Neural cell (in vitro differentiated cells): Measurements from ENCODE around the gene MBD2. TPM values are rescaled to one million over a fixed set of nuclear protein-coding genes. Genes with fewer than 3 reads are reported as not detected.

ENCODE experiments used
- H2AFZ ChIP-seq: fragments of 200-600, 300-800 bp; sonication (generic), shearing (Covaris generic); 2 replicates; pipeline ENCODE4 v1.6.0; 2014; ENCODE audit warnings: low read depth, mild to moderate bottlenecking, antibody characterized with exemption, low read length, moderate library complexity
- H3F3A ChIP-seq: fragments of 200-600 bp; shearing (Covaris generic); 2 replicates; pipeline ENCODE4 v1.6.1; 2016; ENCODE audit warnings: mild to moderate bottlenecking, moderate library complexity, mixed read lengths, antibody characterized with exemption, low read length; ENCODE audit not compliant: insufficient read depth, poor library complexity, severe bottlenecking
- H3K27ac ChIP-seq: fragments of 200-600, 300-800 bp; sonication (generic), shearing (Covaris generic); 2 replicates; pipeline ENCODE4 v1.5.1; 2014; ENCODE audit warnings: mild to moderate bottlenecking, low read length, moderate library complexity
- H3K27me3 ChIP-seq: fragments of 300-800, 200-600 bp; sonication (generic), shearing (Covaris generic); 2 replicates; pipeline ENCODE4 v1.6.0; 2014; ENCODE audit warnings: mild to moderate bottlenecking, low read depth, low read length, moderate library complexity; ENCODE audit not compliant: insufficient read depth
- H3K36me3 ChIP-seq: fragments of 300-800, 200-600 bp; sonication (generic), shearing (Covaris generic); 2 replicates; pipeline ENCODE4 v1.5.1; 2014; ENCODE audit warnings: mild to moderate bottlenecking, antibody characterized with exemption, low read length, moderate library complexity; ENCODE audit not compliant: insufficient read depth
- H3K4me2 ChIP-seq: fragments of 300-800, 200-600 bp; sonication (generic), shearing (Covaris generic); 2 replicates; pipeline ENCODE4 v1.6.0; 2014; ENCODE audit warnings: mild to moderate bottlenecking, low read length
- H3K4me3 ChIP-seq: fragments of 300-800, 200-600 bp; sonication (generic), shearing (Covaris generic); 2 replicates; pipeline ENCODE4 v1.5.1; 2014; ENCODE audit warnings: mild to moderate bottlenecking, low read length, moderate library complexity
- H3K79me2 ChIP-seq: fragments of 200-600 bp; shearing (Covaris generic); replicated peaks from 2 replicates; pipeline ENCODE4 v1.6.0; 2014; ENCODE audit warnings: mild to moderate bottlenecking, low read length, moderate library complexity; ENCODE audit not compliant: insufficient read depth
- H3K9ac ChIP-seq: fragments of 300-800, 200-600 bp; sonication (generic), shearing (Covaris generic); 2 replicates; pipeline ENCODE4 v1.6.1; 2016; ENCODE audit warnings: mild to moderate bottlenecking, low read length, mixed read lengths
- H3K9me2 ChIP-seq: fragments of 200-600 bp; shearing (Covaris generic); 2 replicates; pipeline ENCODE4 v1.6.1; 2016; ENCODE audit warnings: mild to moderate bottlenecking, low read length, mixed read lengths; ENCODE audit not compliant: insufficient read depth
- H3K9me3 ChIP-seq: fragments of 200-600, 300-800 bp; sonication (generic), shearing (Covaris generic); 2 replicates; pipeline ENCODE4 v1.6.1; 2016; ENCODE audit warnings: mild to moderate bottlenecking, mixed run types, low read length, moderate library complexity, mixed read lengths
- H4K20me1 ChIP-seq: fragments of 200-600 bp; shearing (Covaris generic); 2 replicates; pipeline ENCODE4 v1.6.1; 2016; ENCODE audit warnings: mild to moderate bottlenecking, mixed run types; ENCODE audit not compliant: insufficient read depth
- EP300 ChIP-seq: fragments of 450-650 bp; conservative IDR thresholded peaks from 2 replicates; pipeline ENCODE4 v1.6.1; 2014; ENCODE audit warnings: antibody characterized with exemption, mild to moderate bottlenecking, moderate library complexity; ENCODE audit not compliant: poor library complexity, severe bottlenecking
- EZH2 ChIP-seq: fragments of 200-600, 300-800 bp; shearing (Covaris generic), sonication (generic); IDR thresholded peaks from 2 replicates; pipeline ENCODE4 v1.6.1; 2014; ENCODE audit warnings: antibody characterized with exemption, low read length, borderline replicate concordance, mild to moderate bottlenecking; ENCODE audit not compliant: insufficient read depth, poor library complexity, severe bottlenecking
- MXI1 ChIP-seq: fragments of 450-650 bp; conservative IDR thresholded peaks from 2 replicates; pipeline ENCODE4 v1.6.1; 2014; ENCODE audit warnings: antibody characterized with exemption, mild to moderate bottlenecking; ENCODE audit not compliant: poor library complexity, severe bottlenecking
- POLR2AphosphoS5 ChIP-seq: IDR thresholded peaks from 2 replicates; pipeline ENCODE4 v1.6.1; 2012
- RAD21 ChIP-seq: fragments of 450-650 bp; conservative IDR thresholded peaks from 2 replicates; pipeline ENCODE4 v1.6.1; 2014; ENCODE audit warnings: antibody characterized with exemption, mild to moderate bottlenecking, moderate library complexity
- SMC3 ChIP-seq: fragments of 450-650 bp; conservative IDR thresholded peaks from 2 replicates; pipeline ENCODE4 v1.6.1; 2014; ENCODE audit warnings: antibody characterized with exemption, mild to moderate bottlenecking, moderate library complexity; ENCODE audit not compliant: poor library complexity
- TAF1 ChIP-seq: IDR thresholded peaks from 2 replicates; pipeline ENCODE4 v1.6.1; 2012; ENCODE audit warnings: low read depth
- polyA plus RNA-seq: library from polyadenylated mRNA; depleted of rRNA; stranded (reverse); fragments of >200 nt; gene quantifications from 2 replicates; pipeline ENCODE4 v1.2.3, GENCODE V29; 2014
- TF ChIP-seq, protein P1 (sequence below): fragments of 450-650 bp; IDR thresholded peaks from 2 replicates; pipeline ENCODE4 v1.5.1; 2014; ENCODE audit warnings: antibody characterized with exemption, mild to moderate bottlenecking, moderate library complexity; ENCODE audit not compliant: poor library complexity, severe bottlenecking
- TF ChIP-seq, protein P2 (sequence below): IDR thresholded peaks from 2 replicates; pipeline ENCODE4 v1.6.1; 2012; ENCODE audit warnings: borderline replicate concordance

MBD2 gene
- polyA plus RNA-seq, 1 donor from 2014 or later = 16.4 TPM

DNA sequence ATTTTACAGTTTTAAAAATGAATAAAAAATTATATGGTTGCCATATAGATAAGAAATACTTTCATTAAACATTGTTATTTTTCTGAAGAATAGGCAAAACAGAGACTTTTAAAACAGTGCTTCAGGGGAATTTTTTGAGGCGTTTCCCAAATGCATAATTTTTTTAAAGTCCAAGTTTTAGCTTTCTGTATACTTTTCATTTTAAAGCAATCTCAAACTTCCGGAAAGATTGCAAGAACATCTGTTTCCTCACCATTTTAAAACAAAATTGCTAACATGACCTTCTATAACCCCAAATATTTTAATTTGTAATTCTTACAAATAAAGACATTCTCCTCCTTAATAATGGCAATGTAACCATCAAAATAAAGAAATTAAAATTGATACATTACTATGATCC is 15.1 kb upstream of the MBD2 start:
- no peaks in the 10 kb centered on the region for H3K9me2 ChIP-seq
- H3F3A ChIP-seq = no peaks in the 10 kb centered on the region
- H3K9ac ChIP-seq = no peak overlapping the region
- H3K4me3 ChIP-seq = no peak overlapping the region
- H3K9me3 ChIP-seq = no peaks in the 10 kb centered on the region
- H2AFZ ChIP-seq = no peak overlapping the region
- H3K36me3 ChIP-seq = no peaks in the 10 kb centered on the region
- no peaks in the 10 kb centered on the region for H4K20me1 ChIP-seq
- no peaks in the 10 kb centered on the region for H3K79me2 ChIP-seq
- no peaks in the 10 kb centered on the region for H3K27me3 ChIP-seq
- H3K27ac ChIP-seq = no peak overlapping the region
- H3K4me2 ChIP-seq = no peak overlapping the region
- TF ChIP-seq, protein P1, sequence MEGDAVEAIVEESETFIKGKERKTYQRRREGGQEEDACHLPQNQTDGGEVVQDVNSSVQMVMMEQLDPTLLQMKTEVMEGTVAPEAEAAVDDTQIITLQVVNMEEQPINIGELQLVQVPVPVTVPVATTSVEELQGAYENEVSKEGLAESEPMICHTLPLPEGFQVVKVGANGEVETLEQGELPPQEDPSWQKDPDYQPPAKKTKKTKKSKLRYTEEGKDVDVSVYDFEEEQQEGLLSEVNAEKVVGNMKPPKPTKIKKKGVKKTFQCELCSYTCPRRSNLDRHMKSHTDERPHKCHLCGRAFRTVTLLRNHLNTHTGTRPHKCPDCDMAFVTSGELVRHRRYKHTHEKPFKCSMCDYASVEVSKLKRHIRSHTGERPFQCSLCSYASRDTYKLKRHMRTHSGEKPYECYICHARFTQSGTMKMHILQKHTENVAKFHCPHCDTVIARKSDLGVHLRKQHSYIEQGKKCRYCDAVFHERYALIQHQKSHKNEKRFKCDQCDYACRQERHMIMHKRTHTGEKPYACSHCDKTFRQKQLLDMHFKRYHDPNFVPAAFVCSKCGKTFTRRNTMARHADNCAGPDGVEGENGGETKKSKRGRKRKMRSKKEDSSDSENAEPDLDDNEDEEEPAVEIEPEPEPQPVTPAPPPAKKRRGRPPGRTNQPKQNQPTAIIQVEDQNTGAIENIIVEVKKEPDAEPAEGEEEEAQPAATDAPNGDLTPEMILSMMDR = no peak
- TF ChIP-seq TAF1 = no peak
- no peak for TF ChIP-seq EP300
- no peak for TF ChIP-seq RAD21
- TF ChIP-seq EZH2 = no peak
- TF ChIP-seq POLR2AphosphoS5 = no peak
- no peak for TF ChIP-seq MXI1
- no peak for TF ChIP-seq SMC3
- TF ChIP-seq, protein P2, sequence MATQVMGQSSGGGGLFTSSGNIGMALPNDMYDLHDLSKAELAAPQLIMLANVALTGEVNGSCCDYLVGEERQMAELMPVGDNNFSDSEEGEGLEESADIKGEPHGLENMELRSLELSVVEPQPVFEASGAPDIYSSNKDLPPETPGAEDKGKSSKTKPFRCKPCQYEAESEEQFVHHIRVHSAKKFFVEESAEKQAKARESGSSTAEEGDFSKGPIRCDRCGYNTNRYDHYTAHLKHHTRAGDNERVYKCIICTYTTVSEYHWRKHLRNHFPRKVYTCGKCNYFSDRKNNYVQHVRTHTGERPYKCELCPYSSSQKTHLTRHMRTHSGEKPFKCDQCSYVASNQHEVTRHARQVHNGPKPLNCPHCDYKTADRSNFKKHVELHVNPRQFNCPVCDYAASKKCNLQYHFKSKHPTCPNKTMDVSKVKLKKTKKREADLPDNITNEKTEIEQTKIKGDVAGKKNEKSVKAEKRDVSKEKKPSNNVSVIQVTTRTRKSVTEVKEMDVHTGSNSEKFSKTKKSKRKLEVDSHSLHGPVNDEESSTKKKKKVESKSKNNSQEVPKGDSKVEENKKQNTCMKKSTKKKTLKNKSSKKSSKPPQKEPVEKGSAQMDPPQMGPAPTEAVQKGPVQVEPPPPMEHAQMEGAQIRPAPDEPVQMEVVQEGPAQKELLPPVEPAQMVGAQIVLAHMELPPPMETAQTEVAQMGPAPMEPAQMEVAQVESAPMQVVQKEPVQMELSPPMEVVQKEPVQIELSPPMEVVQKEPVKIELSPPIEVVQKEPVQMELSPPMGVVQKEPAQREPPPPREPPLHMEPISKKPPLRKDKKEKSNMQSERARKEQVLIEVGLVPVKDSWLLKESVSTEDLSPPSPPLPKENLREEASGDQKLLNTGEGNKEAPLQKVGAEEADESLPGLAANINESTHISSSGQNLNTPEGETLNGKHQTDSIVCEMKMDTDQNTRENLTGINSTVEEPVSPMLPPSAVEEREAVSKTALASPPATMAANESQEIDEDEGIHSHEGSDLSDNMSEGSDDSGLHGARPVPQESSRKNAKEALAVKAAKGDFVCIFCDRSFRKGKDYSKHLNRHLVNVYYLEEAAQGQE = no peak

DNA sequence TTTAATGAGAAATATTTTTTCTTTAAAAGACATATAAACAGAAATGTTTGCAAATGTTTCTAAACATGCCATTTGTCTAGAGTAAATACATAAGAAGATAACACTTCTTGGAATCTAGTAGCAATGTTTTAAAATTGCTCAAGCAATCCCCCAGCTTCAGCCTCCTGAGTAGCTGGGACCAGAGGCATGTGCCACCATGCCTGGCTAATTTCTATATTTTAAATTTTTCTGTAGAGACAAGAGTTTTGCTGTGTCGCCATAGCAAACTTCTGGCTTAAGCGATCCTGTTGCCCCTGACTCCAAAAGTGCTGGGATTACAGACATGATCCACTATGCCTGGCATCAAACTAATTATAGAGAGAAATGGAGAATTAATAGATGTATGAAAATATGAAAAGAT is 14.6 kb upstream of the MBD2 start:
- Histone ChIP-seq H3K9ac (no peak overlapping the region), H3F3A (no peaks in the 10 kb centered on the region), H3K27ac (no peak overlapping the region), H3K79me2 (no peaks in the 10 kb centered on the region), H4K20me1 (no peaks in the 10 kb centered on the region), H2AFZ (no peak overlapping the region), H3K9me3 (no peaks in the 10 kb centered on the region), H3K27me3 (no peaks in the 10 kb centered on the region), H3K36me3 (no peaks in the 10 kb centered on the region), H3K4me2 (no peak overlapping the region), H3K9me2 (no peaks in the 10 kb centered on the region), H3K4me3 (no peak overlapping the region)
- TF ChIP-seq EP300 = no peak
- TF ChIP-seq SMC3 = no peak
- TF ChIP-seq, protein P2 = no peak
- TF ChIP-seq, protein P1 = no peak
- TF ChIP-seq POLR2AphosphoS5 = no peak
